ENCODE results near the gene GFOD1. TPM values are rescaled to one million over a fixed set of nuclear protein-coding genes. Genes with fewer than 3 reads are reported as not detected.

GFOD1 gene
- total RNA-seq, 2 donors from 2014 or later = 23.8 to 25.3 TPM

DNA sequence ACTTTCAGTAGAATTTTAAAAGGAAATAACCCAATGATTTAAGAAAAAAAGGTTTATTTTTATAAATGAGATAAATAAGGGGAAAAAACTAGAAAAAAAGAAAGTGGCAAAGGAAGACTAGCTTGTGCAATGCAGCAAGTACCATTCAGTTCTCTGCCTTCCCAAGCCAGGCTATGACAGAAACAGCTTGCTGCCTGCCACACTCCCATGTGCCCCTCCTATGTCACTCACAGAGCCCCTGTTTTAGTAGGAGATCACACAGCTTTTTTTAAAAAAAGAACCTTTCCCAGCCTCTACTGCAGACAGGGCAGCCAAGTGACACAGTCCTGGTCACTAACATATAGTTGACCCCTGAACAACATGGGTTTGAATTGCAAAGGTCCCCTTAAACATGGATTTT is 172.6 kb downstream of the GFOD1 start:
- Histone ChIP-seq H3K27ac (no peak overlapping the region), H3K36me3 (peaks cover 18% of the 10 kb centered on the region), H3K27me3 (replicated peaks; ENCODE audit: insufficient read depth) (no peaks in the 10 kb centered on the region), H3K4me1 (ENCODE audit: control insufficient read depth in 1 of 2, low read depth in 2 of 2) (peaks cover 0 to 5% of the 10 kb centered on the region in 2 donors), H3K9me3 (no peaks in the 10 kb centered on the region), H3K4me3 (no peak overlapping the region)
- TF ChIP-seq CTCF (IDR thresholded peaks at IDR 0.05) = no peak
- ATAC-seq (ENCODE audit: insufficient number of reproducible peaks, low FRiP score, low read depth) = no peak
- no peak for DNase-seq (ENCODE audit: low spot score)

GRCh38 chr6:13311155-13311554 is 176.2 kb downstream of the GFOD1 start:
- no peak for DNase-seq (ENCODE audit: low spot score)
- ATAC-seq (ENCODE audit: insufficient number of reproducible peaks, low FRiP score, low read depth) = no peak
- Histone ChIP-seq H3K27ac (no peak overlapping the region), H3K4me1 (ENCODE audit: control insufficient read depth in 1 of 2, low read depth in 2 of 2) (peaks cover 4 to 10% of the 10 kb centered on the region in 2 donors), H3K27me3 (replicated peaks; ENCODE audit: insufficient read depth) (no peaks in the 10 kb centered on the region), H3K9me3 (no peaks in the 10 kb centered on the region), H3K36me3 (peaks cover 7% of the 10 kb centered on the region), H3K4me3 (no peak overlapping the region)
- TF ChIP-seq CTCF (IDR thresholded peaks at IDR 0.05) = no peak

DNA sequence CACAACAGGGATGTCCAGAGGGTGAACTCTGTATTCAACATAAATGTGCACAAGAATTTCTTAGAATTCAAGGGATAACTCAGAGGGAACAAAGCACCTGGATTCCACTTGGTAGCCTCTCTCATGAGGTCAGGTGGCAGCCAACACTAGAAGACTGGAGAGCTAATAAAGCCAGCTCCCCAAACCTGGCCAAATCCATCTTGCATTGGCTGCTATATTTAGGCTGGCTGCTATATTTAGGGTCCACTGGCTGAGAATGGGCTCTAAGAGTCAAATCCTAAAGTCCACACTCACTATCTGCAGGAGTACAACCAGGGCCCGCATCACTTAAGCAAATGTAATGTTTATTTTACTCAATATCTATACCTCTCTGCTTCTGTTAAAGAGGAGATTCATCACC is 179.1 kb downstream of the GFOD1 start:
- ATAC-seq (ENCODE audit: insufficient number of reproducible peaks, low FRiP score, low read depth) (no peak), DNase-seq (ENCODE audit: low spot score) (no peak)
- Histone ChIP-seq H3K9me3 (no peaks in the 10 kb centered on the region), H3K4me1 (ENCODE audit: control insufficient read depth in 1 of 2, low read depth in 2 of 2) (peaks cover 9 to 25% of the 10 kb centered on the region in 2 donors), H3K27ac (no peak overlapping the region), H3K4me3 (no peak overlapping the region), H3K36me3 (no peaks in the 10 kb centered on the region), H3K27me3 (replicated peaks; ENCODE audit: insufficient read depth) (no peaks in the 10 kb centered on the region)
- TF ChIP-seq CTCF (IDR thresholded peaks at IDR 0.05) = no peak

Other genes starting within 250 kb of the GFOD1 start
- gene TBC1D7, start 159.1 kb downstream of the GFOD1 start, total RNA-seq = 10 to 100 TPM in 1 of 2 donors, 1 to 10 TPM in 1; 7.3 to 17.9 TPM
- 10 to 100 TPM in 1 of 2 donors, 1 to 10 TPM in 1; 5.7 to 10.0 TPM for gene SIRT5, start 87.0 kb upstream of the GFOD1 start, total RNA-seq
- gene NOL7, start 127.7 kb upstream of the GFOD1 start, total RNA-seq = 10 to 100 TPM; 75.3 to 96.0 TPM
- gene RANBP9, start 224.2 kb upstream of the GFOD1 start, total RNA-seq = 10 to 100 TPM; 51.6 to 53.8 TPM